Measurements from ENCODE around the gene AVL9.

DNA sequence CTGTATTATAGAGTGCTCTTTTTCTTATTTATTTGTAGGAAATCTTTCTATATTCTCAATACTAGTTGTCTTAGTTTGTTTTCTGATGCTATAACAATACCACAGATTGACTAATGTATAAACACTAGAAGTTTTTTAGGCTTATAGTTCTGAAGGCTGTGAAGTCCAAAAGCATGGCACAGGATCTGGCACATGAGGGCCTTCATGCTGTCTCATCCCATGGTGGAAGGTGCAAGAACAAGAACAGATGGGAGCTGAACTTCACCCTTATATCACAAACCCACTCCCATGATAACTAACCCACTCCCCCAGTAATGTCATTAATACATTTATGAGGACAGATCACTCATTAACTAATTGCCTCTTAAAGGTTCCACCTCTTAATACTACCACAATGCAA, 109.7 kb downstream of the AVL9 start:
- TF ChIP-seq, protein P1, sequence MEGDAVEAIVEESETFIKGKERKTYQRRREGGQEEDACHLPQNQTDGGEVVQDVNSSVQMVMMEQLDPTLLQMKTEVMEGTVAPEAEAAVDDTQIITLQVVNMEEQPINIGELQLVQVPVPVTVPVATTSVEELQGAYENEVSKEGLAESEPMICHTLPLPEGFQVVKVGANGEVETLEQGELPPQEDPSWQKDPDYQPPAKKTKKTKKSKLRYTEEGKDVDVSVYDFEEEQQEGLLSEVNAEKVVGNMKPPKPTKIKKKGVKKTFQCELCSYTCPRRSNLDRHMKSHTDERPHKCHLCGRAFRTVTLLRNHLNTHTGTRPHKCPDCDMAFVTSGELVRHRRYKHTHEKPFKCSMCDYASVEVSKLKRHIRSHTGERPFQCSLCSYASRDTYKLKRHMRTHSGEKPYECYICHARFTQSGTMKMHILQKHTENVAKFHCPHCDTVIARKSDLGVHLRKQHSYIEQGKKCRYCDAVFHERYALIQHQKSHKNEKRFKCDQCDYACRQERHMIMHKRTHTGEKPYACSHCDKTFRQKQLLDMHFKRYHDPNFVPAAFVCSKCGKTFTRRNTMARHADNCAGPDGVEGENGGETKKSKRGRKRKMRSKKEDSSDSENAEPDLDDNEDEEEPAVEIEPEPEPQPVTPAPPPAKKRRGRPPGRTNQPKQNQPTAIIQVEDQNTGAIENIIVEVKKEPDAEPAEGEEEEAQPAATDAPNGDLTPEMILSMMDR (IDR thresholded peaks at IDR 0.05) = no peak
- TF ChIP-seq POLR2A (IDR thresholded peaks at IDR 0.05) = no peak

Measured in Peyer's patch (tissue), 4 donors.